Lower lobe of right lung (tissue), 2 donors: ENCODE results near the gene OTOR. TPM values are rescaled to one million over a fixed set of nuclear protein-coding genes. Genes with fewer than 3 reads are reported as not detected.

Experiments used
- ATAC-seq, 2 donors: fragments of 200-7000 bp; cut with Tn5 transposase; one replicate each; pipeline ENCODE4 v1.9.1; 2020 to 2022; ENCODE audit warnings: mild to moderate bottlenecking in 2 of 2, moderate library complexity in 2 of 2
- DNase-seq: peaks from one replicate; pipeline ENCODE4 v3.0.0-alpha.2; 2020
- H3K27ac ChIP-seq: fragments of 200-600 bp; one replicate; pipeline ENCODE4 v1.8.0; 2022
- H3K27me3 ChIP-seq: fragments of 200-600 bp; one replicate; pipeline ENCODE4 v1.8.0; 2022; ENCODE audit warnings: low read depth
- H3K36me3 ChIP-seq: fragments of 200-600 bp; one replicate; pipeline ENCODE4 v1.8.0; 2022; ENCODE audit warnings: mild to moderate bottlenecking
- H3K4me1 ChIP-seq: fragments of 200-600 bp; one replicate; pipeline ENCODE4 v1.8.0; 2022
- H3K4me3 ChIP-seq: fragments of 200-600 bp; one replicate; pipeline ENCODE4 v1.8.0; 2022; ENCODE audit warnings: mild to moderate bottlenecking
- H3K9me3 ChIP-seq: fragments of 200-600 bp; one replicate; pipeline ENCODE4 v1.8.0; 2022
- intact Hi-C: fragments of 100-400 bp; cut with DNase I; formaldehyde crosslinking; loops from one replicate; pipeline ENCODE4 v1.11.0; 2022
- total RNA-seq: library from RNA; stranded (reverse); fragmentation: NEBNext Ultra II Directional; extraction: Animal tissue kit (Norgen Biotek cat#: 25700); gene quantifications from one replicate; pipeline ENCODE4 v1.2.1, GENCODE V29; 2021
- TF ChIP-seq, protein P1 (sequence below): fragments of 200-600 bp; IDR thresholded peaks from one replicate; pipeline ENCODE4 v1.8.0; 2022; ENCODE audit warnings: antibody characterized with exemption, mild to moderate bottlenecking
- donor health status: DM: no; HTN: yes; CAD: no; lungs with severe emphysema.

OTOR gene
- total RNA-seq, 1 donor from 2014 or later = not detected

- Histone ChIP-seq H3K4me1 (peaks cover 7% of the 10 kb centered on the region), H3K36me3 (no peaks in the 10 kb centered on the region), H3K27ac (no peak overlapping the region), H3K4me3 (no peak overlapping the region), H3K9me3 (no peaks in the 10 kb centered on the region), H3K27me3 (no peaks in the 10 kb centered on the region)
- intact Hi-C loops = no loop called here
- DNase-seq = no peak
- TF ChIP-seq, protein P1, sequence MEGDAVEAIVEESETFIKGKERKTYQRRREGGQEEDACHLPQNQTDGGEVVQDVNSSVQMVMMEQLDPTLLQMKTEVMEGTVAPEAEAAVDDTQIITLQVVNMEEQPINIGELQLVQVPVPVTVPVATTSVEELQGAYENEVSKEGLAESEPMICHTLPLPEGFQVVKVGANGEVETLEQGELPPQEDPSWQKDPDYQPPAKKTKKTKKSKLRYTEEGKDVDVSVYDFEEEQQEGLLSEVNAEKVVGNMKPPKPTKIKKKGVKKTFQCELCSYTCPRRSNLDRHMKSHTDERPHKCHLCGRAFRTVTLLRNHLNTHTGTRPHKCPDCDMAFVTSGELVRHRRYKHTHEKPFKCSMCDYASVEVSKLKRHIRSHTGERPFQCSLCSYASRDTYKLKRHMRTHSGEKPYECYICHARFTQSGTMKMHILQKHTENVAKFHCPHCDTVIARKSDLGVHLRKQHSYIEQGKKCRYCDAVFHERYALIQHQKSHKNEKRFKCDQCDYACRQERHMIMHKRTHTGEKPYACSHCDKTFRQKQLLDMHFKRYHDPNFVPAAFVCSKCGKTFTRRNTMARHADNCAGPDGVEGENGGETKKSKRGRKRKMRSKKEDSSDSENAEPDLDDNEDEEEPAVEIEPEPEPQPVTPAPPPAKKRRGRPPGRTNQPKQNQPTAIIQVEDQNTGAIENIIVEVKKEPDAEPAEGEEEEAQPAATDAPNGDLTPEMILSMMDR = no peak
- ATAC-seq = peak; percentile 60 to 76
Observed at GRCh38 chr20:16760431-16761304, 12.5 kb downstream of the OTOR start.

DNA sequence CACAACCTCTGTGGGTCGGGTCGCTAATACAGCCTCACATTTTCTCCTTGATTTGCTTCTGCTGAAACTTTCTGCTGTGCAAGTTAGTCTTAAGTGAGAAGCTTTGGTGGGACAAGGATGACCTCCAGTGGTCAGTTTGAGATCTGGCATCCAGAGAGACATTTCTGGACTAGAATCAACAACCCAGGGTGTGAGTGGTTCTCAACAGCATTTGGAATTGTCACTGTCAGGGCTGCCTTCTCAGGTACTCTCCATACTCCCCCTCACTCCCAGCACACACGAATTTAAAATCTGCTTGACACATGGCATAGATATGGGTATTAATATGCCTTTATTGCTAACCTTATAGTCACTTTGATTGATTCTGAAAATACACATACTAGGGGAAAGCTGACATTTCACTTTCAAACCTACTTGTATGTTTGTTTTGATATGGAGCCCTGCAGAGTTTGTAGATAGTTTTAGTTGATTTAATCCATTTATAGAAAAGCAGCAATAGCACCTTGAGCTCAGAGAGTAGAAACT is 13.2 kb downstream of the OTOR start:
- Histone ChIP-seq H3K27me3 (no peaks in the 10 kb centered on the region), H3K4me1 (peaks cover 7% of the 10 kb centered on the region), H3K4me3 (no peak overlapping the region), H3K9me3 (no peaks in the 10 kb centered on the region), H3K27ac (no peak overlapping the region), H3K36me3 (no peaks in the 10 kb centered on the region)
- ATAC-seq (peak; percentile 80 to 92), DNase-seq (no peak)
- intact Hi-C loops = no loop called here
- TF ChIP-seq, protein P1 = peak; percentile 72

GRCh38 chr20:16764560-16764959 is 16.4 kb downstream of the OTOR start:
- DNase-seq = no peak
- ATAC-seq = no peak
- no peak overlapping the region for H3K4me3 ChIP-seq
- TF ChIP-seq, protein P1 = no peak
- peaks cover 7% of the 10 kb centered on the region for H3K4me1 ChIP-seq
- no peaks in the 10 kb centered on the region for H3K36me3 ChIP-seq
- H3K27ac ChIP-seq = no peak overlapping the region
- no peaks in the 10 kb centered on the region for H3K27me3 ChIP-seq
- no peaks in the 10 kb centered on the region for H3K9me3 ChIP-seq
- intact Hi-C loops = no loop called here

- Histone ChIP-seq H3K27ac (no peak overlapping the region), H3K27me3 (no peaks in the 10 kb centered on the region), H3K9me3 (no peaks in the 10 kb centered on the region), H3K36me3 (no peaks in the 10 kb centered on the region), H3K4me1 (no peaks in the 10 kb centered on the region), H3K4me3 (no peak overlapping the region)
- TF ChIP-seq, protein P1 = no peak
- ATAC-seq = no peak
- intact Hi-C loops = no loop called here
- DNase-seq = no peak
Observed at GRCh38 chr20:16771213-16771612, 23.1 kb downstream of the OTOR start.

DNA sequence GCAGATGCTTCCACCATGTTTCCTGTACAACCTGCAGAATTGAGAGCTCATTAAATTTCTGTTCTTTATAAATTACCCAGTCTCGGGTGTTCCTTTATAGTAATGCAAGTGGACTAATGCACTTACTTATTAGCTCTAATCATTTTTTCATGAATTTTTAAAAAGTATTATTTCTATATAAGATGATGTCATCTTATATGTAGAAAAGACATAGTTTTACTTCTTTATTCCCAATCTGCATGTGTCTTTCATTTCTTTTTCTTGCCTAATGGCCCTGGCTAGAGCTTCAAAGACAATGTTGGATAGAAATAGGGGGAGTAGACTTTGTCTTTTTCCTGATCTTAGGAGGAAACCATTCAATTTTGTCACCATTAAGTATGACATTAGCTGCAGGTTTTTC is 27.8 kb downstream of the OTOR start:
- H3K4me3 ChIP-seq = no peak overlapping the region
- DNase-seq (no peak), ATAC-seq (no peak)
- H3K36me3 ChIP-seq = no peaks in the 10 kb centered on the region
- no peaks in the 10 kb centered on the region for H3K27me3 ChIP-seq
- H3K4me1 ChIP-seq = no peaks in the 10 kb centered on the region
- H3K9me3 ChIP-seq = no peaks in the 10 kb centered on the region
- intact Hi-C loops = no loop called here
- H3K27ac ChIP-seq = no peak overlapping the region
- TF ChIP-seq, protein P1 = no peak
